Fibroblast of the aortic adventitia (primary cell): ENCODE results near the gene CAPZB. TPM values are rescaled to one million over a fixed set of nuclear protein-coding genes. Genes with fewer than 3 reads are reported as not detected.

Experiments used
- DNase-seq: peaks from one replicate; pipeline ENCODE4 v3.0.0-alpha.2; 2010; ENCODE audit warnings: low read depth
- H3K4me3 ChIP-seq: 2 replicates; pipeline ENCODE4 v1.5.1; 2011; ENCODE audit warnings: low read depth, mild to moderate bottlenecking, control low read depth, low read length, moderate library complexity
- CTCF ChIP-seq: IDR thresholded peaks from 2 replicates; pipeline ENCODE4 v1.5.1; 2011; ENCODE audit warnings: mild to moderate bottlenecking, low read length, control low read depth, inconsistent platforms; ENCODE audit not compliant: insufficient read depth
- total RNA-seq: library from RNA; depleted of rRNA; stranded (reverse); fragments of >200 nt; gene quantifications from 2 replicates; pipeline ENCODE4 v1.2.3, GENCODE V29; 2012; ENCODE audit warnings: low replicate concordance

CAPZB gene
- total RNA-seq, 1 donor = 232 TPM

- TF ChIP-seq CTCF = no peak
- H3K4me3 ChIP-seq = no peak overlapping the region
- DNase-seq = no peak
Observed at GRCh38 chr1:19496527-19496874, 11.2 kb upstream of the CAPZB start.

- H3K4me3 ChIP-seq = no peak overlapping the region
- peak; percentile 56 for DNase-seq
- TF ChIP-seq CTCF = no peak
Observed at GRCh38 chr1:19495799-19496526, 10.6 kb upstream of the CAPZB start.

GRCh38 chr1:19495000-19495656 lies 9.8 kb upstream of the CAPZB start:
- H3K4me3 ChIP-seq = no peak overlapping the region
- DNase-seq = peak; percentile 38
- TF ChIP-seq CTCF = no peak

GRCh38 chr1:19493547-19493946 lies 8.2 kb upstream of the CAPZB start:
- no peak overlapping the region for H3K4me3 ChIP-seq

GRCh38 chr1:19489996-19490395 lies 4.7 kb upstream of the CAPZB start:
- DNase-seq = no peak
- no peak for TF ChIP-seq CTCF
- no peak overlapping the region for H3K4me3 ChIP-seq

More at GRCh38 chr1:19493547-19493946, 8.2 kb upstream of the CAPZB start:
- no peak for DNase-seq
- TF ChIP-seq CTCF = no peak

GRCh38 chr1:19488136-19488535 lies 2.8 kb upstream of the CAPZB start:
- no peak for DNase-seq
- TF ChIP-seq CTCF = no peak
- no peak overlapping the region for H3K4me3 ChIP-seq
